Middle frontal gyrus (tissue), 1 donor: Measurements from ENCODE around the gene KRTCAP2.
"Not testable (repeated sequence)": the region's sequence is repeated elsewhere in the genome, so short reads cannot be mapped to it uniquely, and the experiment has no call there.

ENCODE experiments used
- DNase-seq: peaks from one replicate; pipeline ENCODE4 v3.0.0-alpha.2; 2015; ENCODE audit warnings: low spot score; ENCODE audit errors: extremely low spot score

The KRTCAP2 gene

GRCh38 chr1:155172732-155173477 is at the start of gene KRTCAP2:
Gene KRTCAP2, minus strand, starts transcription at chr1:155173304. Its CDS starts 80 bp downstream, at chr1:155173224.
- DNase-seq: peak; percentile 91

- DNase-seq: not testable (repeated sequence)
These were observed 47.3 kb upstream of the KRTCAP2 start for GRCh38 chr1:155220211-155220965.

GRCh38 chr1:155219592-155220031 is 46.5 kb upstream of the KRTCAP2 start:
- DNase-seq: peak; percentile 18

DNA sequence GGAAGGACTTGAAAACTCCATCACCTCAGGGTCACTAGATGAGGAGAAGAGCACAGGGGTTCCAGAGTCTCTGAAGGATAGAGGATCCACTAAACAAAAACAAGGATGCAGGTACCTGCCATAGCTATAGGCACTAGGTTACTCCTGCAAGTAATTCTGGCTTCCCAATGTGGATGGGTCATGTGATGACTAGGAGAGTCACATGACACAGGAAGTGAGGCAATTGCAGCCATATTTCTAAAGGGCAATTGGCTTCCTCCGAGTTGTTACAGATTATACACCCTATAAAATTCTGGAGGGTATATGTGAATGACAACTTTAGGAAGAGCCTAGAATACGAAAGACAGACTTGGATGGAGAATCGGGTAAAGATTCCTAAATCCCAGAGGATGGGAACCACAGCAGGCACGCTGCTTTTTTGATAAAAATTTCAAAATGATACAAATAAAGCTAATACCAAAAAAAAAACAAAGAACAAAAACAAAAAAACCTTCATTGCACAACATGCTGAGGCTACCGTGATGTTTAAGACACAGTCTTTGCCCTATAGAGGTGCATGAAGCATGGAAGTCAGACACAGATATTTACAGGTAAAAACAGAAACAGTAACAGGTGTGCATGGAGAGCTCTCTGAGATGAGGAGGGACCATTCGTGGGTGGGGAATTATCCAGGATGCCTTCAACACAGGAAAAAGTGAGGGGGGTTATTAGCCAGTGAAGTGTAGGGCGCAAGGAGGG is 45.9 kb upstream of the KRTCAP2 start:
- peak; percentile 83 for DNase-seq

DNA sequence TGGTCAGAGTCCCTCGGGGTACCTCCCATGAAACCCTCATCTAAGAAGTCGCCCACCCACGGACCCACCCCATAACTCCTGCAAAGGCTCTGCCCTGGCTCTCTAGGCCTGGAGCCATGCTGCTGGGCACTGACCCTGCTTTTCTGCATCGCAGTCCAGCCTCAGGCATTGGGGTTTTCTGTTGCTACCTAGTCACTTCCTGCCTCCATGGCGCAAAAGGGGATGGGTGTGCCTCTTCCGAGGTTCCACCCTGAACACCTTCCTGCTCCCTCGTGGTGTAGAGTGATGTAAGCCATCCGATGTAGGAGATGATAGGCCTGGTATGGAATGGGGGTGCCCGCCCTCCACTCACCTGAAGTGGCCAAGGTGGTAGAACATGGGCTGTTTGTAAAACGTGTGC is 41.6 kb upstream of the KRTCAP2 start:
- not testable (repeated sequence) for DNase-seq

GRCh38 chr1:155212051-155212440 is 38.9 kb upstream of the KRTCAP2 start:
- DNase-seq: not testable (repeated sequence)

DNA sequence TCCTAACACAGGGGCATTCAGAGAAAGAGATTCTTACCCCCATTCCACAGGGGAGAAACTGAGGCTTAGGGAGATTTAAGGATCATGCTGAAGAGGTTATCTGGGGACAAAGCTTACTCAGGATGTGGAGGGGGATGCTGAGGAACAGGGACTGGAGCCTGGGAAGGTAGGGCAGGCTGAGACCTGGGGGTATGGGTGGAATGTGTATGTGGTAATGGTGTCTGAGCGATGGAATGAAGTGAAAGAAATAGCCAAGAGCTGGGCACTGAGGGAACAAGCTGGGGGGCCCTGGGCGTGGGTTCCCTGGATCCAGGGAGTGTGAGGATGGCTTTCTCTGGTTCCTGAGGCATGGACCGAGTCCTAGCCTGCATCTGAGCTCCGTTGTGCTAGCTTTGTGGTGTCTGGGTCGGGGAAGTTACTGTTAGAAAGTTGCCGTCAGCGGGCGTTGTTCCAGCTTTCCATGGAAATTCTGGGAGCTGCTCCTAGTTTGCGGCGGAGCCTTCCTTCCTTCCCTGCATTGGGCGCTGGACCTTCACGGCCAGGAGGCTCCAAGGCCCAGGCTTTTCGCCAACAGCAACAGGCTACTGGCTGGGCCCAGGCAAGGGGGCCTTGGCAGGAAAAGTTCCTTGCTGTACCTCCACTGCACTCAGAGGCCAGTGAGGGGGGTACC is 38.4 kb upstream of the KRTCAP2 start:
- DNase-seq: not testable (repeated sequence)

GRCh38 chr1:155210314-155211104 is 37.4 kb upstream of the KRTCAP2 start:
- DNase-seq: no peak

DNA sequence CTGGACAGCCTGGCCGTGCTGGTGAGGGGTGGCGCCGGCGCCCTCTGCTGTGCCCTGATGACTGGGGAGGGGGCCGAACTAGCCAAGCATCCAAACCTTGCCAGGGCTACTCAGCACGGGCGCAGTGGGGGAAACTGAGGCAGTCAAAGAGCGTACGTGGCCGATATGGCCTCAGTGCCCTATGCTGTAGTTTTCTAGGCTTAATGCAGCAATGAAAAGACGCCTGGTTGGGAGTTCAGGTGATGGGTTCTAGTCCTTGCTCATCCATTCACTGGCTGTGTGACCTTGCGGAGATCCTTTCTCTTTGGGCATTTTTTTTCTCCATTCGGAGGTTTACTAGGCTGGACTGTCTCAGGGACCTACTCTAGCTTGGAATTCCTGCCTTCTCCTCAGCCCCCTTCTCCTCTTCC is 36.2 kb upstream of the KRTCAP2 start:
- no peak for DNase-seq

- DNase-seq: peak; percentile 58
These were observed 35.6 kb upstream of the KRTCAP2 start, which contains the start of gene MTX1 for GRCh38 chr1:155208541-155209311. Gene MTX1, plus strand, starts transcription at chr1:155208695. Its CDS starts 110 bp downstream, at chr1:155208805.

- no peak for DNase-seq
These were observed 34.9 kb upstream of the KRTCAP2 start, which contains the start of gene THBS3 for GRCh38 chr1:155207806-155208540. Gene THBS3, minus strand, starts transcription at chr1:155207897. Its CDS starts 21 bp downstream, at chr1:155207876.

DNA sequence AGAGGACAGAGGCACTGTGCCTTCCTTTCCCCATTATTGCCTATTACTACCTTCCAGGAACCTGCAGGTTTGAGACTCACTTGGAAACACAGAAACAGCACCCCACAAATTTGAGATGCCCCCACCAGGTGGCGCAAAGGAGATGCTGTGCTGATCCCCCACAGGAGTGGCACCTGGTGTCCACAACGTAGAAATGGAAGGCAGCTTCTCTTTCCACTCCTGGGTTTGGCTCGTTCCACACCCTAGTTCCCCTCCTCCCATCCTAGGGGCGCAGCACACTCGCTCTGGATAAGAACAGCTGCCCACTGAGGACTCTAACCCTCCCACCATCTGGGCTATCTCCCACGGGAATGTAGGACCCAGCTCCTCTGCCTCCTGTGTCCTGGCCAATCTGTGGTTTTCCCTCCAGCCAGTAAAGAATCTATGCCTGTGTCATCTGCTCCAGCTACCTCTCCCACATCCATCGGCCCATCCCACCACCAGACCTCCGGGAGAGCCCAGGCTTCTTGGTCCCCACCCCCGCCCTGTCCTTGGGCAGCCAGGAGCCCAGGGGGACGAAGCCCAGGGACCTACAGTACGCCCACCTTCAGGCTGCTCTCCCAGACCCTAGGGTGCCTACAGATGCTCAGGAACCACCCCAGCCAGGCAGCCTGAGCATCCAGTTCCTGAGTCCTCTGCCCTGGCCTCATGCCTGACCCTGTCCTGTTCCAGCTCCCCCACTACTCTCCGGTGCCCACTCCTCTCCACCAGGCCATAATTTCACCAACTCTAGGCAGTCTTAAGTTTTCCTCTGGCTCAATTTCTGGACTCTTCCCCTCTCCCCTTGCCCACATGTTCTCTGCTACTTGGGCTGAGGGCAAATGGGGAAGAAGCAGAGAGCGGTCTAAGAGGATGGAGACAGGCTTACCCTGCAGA is 34.0 kb upstream of the KRTCAP2 start:
- peak; percentile 21 for DNase-seq

DNA sequence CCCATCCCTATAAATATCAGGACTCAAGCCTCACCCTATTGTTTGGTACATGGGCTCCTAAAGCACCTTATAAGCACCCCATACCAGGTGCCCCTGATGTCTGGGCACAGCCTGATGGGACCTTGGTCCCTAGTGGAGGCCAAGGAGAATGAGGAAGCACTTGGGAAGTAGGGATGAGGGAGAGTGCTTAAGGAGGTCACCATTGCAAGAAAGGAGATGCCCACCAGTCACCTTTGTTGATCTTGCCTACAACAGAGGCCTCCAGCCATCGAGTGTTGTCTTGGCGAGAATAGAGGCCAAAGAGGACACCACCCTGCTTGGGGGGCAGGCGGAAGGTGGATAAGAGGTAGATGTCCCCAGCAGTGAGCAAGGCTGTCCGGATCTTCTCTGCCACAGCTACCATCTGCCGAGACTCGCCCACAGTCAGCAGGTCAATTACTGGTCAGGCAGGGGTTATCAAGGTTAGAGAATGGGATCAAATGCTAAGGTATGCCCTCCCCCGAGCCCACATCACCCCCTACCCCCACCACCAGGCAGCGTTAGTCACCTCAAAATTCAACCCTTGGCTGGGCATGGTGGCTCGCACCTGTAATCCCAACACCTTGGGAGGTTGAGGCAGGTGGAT is 33.0 kb upstream of the KRTCAP2 start:
- no peak for DNase-seq

DNA sequence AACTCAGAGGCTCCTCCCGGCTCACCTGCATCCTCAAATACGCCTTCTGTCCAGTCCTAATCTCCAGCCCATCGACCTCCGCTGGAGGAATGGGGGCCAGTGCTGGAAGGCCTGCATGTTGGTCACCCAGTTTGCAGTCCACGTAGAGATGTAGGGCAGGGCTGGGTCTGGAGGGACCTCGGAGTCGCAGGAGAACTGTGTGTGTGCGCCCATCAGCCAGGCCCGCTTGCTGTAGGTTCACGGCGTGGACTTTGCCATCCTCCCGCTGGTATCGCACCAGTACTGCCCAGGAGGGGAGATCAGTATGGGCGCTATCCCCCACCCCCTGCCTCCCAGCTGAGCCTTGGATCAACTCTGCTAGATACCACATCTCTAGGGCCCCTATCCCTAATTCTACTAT is 31.9 kb upstream of the KRTCAP2 start:
- DNase-seq: no peak

DNA sequence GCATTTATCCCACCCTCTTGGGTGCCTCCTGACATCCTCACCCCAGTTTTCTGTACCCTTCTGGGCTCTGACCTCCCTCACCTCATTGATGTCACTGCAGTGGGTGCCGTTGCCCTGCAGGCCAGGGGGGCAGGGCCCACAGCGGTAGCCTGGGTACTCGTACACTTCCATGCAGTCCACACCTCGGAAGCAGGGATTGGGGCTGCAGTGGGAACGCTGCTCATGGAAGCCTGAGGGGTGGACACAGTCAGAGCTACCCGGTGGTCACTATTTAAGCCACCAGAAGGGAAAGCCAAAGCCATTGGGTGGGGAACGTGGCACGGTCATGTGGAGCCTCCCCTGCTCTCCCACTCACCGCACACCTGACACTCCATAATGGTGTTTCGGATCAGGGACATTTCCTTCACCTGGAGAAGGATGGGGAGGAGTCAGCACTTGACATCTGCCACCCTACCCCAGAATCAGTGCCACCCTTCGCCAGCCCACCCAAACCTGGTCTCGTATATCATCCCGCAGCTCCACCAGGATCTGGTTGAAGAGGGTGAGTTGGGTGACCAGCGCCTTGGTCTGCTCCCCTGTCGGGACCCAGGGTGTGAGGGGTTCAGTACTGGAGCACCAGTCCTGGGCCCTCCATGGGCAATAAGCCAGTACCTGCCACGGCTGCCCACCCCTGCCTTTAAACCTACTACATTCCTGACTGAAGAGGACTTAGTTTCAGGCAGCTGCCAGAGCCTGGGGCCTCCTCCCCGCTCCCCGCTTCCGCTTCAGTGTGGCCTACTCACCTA is 29.8 kb upstream of the KRTCAP2 start:
- no peak for DNase-seq

- no peak for DNase-seq
These were observed 29.1 kb upstream of the KRTCAP2 start for GRCh38 chr1:155202198-155202597.
